Chondrocyte (in vitro differentiated cells): ENCODE data around the gene LOXHD1. TPM values are rescaled to one million over a fixed set of nuclear protein-coding genes. Genes with fewer than 3 reads are reported as not detected.

Experiments used
- DNase-seq: peaks from one replicate; pipeline ENCODE4 v3.0.0; 2021; ENCODE audit warnings: mixed read lengths, low spot score
- H3K27ac Mint-ChIP-seq: one replicate; pipeline ENCODE4 v1.8.0; 2021; ENCODE audit warnings: mild to moderate bottlenecking, moderate library complexity, mixed read lengths; ENCODE audit not compliant: unreplicated experiment
- H3K27me3 Mint-ChIP-seq: 2 replicates; pipeline ENCODE4 v1.8.0; 2021; ENCODE audit warnings: low read depth, mixed read lengths
- H3K36me3 Mint-ChIP-seq: 2 replicates; pipeline ENCODE4 v1.8.0; 2021; ENCODE audit warnings: low read depth, mixed read lengths
- H3K4me1 Mint-ChIP-seq: 2 replicates; pipeline ENCODE4 v1.8.0; 2021; ENCODE audit warnings: low read depth, mild to moderate bottlenecking, mixed read lengths
- H3K4me3 Mint-ChIP-seq: one replicate; pipeline ENCODE4 v1.8.0; 2021; ENCODE audit warnings: mild to moderate bottlenecking, moderate library complexity, mixed read lengths; ENCODE audit not compliant: unreplicated experiment
- H3K9me3 Mint-ChIP-seq: 2 replicates; pipeline ENCODE4 v1.8.0; 2021; ENCODE audit warnings: low read depth, mixed read lengths
- CTCF ChIP-seq: fragments of 200-600 bp; sonication (generic); IDR thresholded peaks from 2 replicates; pipeline ENCODE4 v1.5.0; 2021; ENCODE audit warnings: antibody characterized with exemption, mild to moderate bottlenecking, moderate library complexity
- total RNA-seq: library from RNA; stranded (reverse); gene quantifications from 3 replicates; pipeline ENCODE4 v1.2.1, GENCODE V29; 2021

The LOXHD1 gene
- total RNA-seq, 1 donor from 2014 or later: not detected

GRCh38 chr18:46609048-46609447, 48.0 kb downstream of the LOXHD1 start:
- H3K9me3 Mint-ChIP-seq: peaks cover 2% of the 10 kb centered on the region
- no peaks in the 10 kb centered on the region for H3K36me3 Mint-ChIP-seq
- no peaks in the 10 kb centered on the region for H3K4me1 Mint-ChIP-seq
- H3K27ac Mint-ChIP-seq: no peak overlapping the region
- peaks cover 51% of the 10 kb centered on the region for H3K27me3 Mint-ChIP-seq
- no peak overlapping the region for H3K4me3 Mint-ChIP-seq
- no peak for DNase-seq
- TF ChIP-seq CTCF: no peak

GRCh38 chr18:46607926-46608325, 49.1 kb downstream of the LOXHD1 start:
- no peak overlapping the region for H3K27ac Mint-ChIP-seq
- peaks cover 59% of the 10 kb centered on the region for H3K27me3 Mint-ChIP-seq
- no peak overlapping the region for H3K4me3 Mint-ChIP-seq
- peaks cover 2% of the 10 kb centered on the region for H3K9me3 Mint-ChIP-seq
- no peaks in the 10 kb centered on the region for H3K36me3 Mint-ChIP-seq
- no peak for TF ChIP-seq CTCF
- H3K4me1 Mint-ChIP-seq: no peaks in the 10 kb centered on the region
- DNase-seq: no peak

DNA sequence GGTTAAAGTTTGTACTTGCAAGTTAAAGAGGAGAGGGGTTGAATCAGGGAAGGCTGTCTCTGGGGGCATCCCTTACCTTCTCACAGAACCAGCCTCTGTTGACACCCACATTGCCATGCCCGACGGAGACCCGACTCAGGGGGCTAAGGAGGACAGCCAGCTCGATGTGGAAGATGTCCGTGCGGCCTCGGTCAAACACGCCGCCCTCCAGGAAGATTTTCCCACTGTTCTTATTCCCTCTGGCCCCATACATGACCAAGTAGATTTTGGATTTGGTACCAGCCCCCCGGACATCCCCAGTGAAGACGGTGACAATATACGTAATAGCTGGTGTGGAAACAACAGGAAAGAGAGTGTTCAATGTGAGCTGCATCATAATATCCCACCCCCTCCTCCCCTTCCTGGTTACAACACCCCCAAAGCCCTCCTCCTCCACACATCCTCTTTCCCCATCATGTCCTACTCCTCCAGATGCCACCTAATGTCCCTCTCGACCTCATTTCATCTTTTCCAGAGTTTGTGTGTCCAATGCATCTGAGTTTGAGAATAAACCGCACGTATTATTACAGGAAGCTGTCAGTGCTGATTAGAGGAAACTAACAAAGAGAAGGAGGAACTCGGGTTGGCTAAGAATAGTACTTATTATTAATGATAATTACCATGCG, 55.7 kb downstream of the LOXHD1 start:
- H3K4me3 Mint-ChIP-seq: no peak overlapping the region
- no peak for TF ChIP-seq CTCF
- H3K27me3 Mint-ChIP-seq: peaks cover 39% of the 10 kb centered on the region

DNA sequence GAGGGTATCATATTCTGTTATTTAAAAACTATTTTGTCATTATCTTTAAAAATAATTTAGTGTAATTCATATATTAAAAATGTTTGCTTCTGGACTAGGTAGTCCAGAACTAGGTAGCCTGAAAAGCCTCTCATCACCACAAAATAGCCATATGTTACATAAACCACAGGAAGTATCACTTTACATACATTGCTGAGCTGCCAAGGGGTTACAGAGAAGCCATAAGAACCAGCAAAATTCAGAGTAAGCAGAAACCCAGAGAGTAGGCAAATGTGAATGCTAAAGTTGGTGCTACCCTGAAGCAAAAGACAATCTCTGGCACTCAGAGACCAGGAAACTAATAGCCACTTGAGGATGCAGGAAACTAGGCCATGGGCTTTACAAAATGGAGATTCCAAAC, 60.9 kb downstream of the LOXHD1 start:
- Mint-ChIP-seq H3K36me3 (no peaks in the 10 kb centered on the region), H3K4me1 (no peaks in the 10 kb centered on the region), H3K27ac (no peak overlapping the region), H3K27me3 (peaks cover 40% of the 10 kb centered on the region), H3K9me3 (peaks cover 3% of the 10 kb centered on the region), H3K4me3 (no peak overlapping the region)
- DNase-seq: no peak
- TF ChIP-seq CTCF: no peak

More for the DNA sequence above, 55.7 kb downstream of the LOXHD1 start:
- Mint-ChIP-seq H3K27ac (no peak overlapping the region), H3K9me3 (peaks cover 3% of the 10 kb centered on the region), H3K4me1 (no peaks in the 10 kb centered on the region), H3K36me3 (no peaks in the 10 kb centered on the region)
- no peak for DNase-seq

DNA sequence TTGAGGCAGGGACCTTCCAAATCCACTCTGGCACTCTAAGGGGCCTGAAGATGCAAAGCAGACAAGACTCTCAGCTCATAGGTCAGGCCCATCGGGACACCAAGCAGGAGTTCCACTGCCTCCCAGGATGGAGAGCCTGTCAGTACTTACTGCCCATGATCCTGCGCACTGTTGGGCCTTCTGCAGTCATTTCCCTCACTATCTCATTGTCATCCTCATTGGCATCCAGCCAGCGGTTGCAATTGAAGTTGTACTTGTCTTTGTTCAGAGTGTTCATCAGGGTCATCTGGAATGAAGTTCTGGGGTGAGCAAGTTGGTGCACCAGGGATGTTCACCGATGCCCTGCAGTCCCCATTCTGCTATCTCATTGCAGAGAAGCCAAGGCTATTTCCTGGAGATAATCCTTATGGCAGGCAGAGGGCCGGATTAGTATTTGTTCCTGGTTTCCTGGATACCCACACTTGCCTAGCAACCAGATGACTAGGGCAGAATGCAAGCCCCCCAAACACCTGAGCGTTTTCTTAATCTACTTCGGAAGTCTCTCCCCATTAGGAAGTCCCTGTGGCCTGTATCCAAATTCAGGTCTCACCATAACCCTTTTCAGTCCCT, 65.1 kb downstream of the LOXHD1 start:
- Mint-ChIP-seq H3K9me3 (no peaks in the 10 kb centered on the region), H3K27ac (no peak overlapping the region), H3K27me3 (peaks cover 47% of the 10 kb centered on the region), H3K4me3 (no peak overlapping the region), H3K4me1 (no peaks in the 10 kb centered on the region), H3K36me3 (no peaks in the 10 kb centered on the region)
- no peak for TF ChIP-seq CTCF
- DNase-seq: no peak
